K562 (cell line): ENCODE data around the gene MCL1. TPM values are rescaled to one million over a fixed set of nuclear protein-coding genes. Genes with fewer than 3 reads are reported as not detected.

Experiments
- ARID1B ChIP-seq: fragments of 450-650 bp; IDR thresholded peaks from 2 replicates; pipeline ENCODE4 v1.6.1; 2016; ENCODE audit warnings: antibody characterized with exemption, mild to moderate bottlenecking, inconsistent platforms
- CREB3L1 ChIP-seq: fragments of 450-650 bp; IDR thresholded peaks from 2 replicates; pipeline ENCODE4 v1.6.1; 2014; ENCODE audit warnings: low read depth, mild to moderate bottlenecking, moderate library complexity, borderline replicate concordance
- EP300 ChIP-seq: IDR thresholded peaks from 2 replicates; pipeline ENCODE4 v1.6.1; 2012; ENCODE audit warnings: low read length, improper control_type of control experiment
- GTF2A2 ChIP-seq: IDR thresholded peaks from 2 replicates; pipeline ENCODE4 v1.6.1; 2016; ENCODE audit warnings: mild to moderate bottlenecking, missing genetic modification characterization, missing compliant biosample characterization
- HCFC1 ChIP-seq: IDR thresholded peaks from 2 replicates; pipeline ENCODE4 v1.6.1; 2012; ENCODE audit warnings: low read depth, low read length, improper control_type of control experiment
- ILF3 ChIP-seq: fragments of 450-650 bp; IDR thresholded peaks from 2 replicates; pipeline ENCODE4 v1.6.1; 2018; ENCODE audit warnings: antibody characterized with exemption, mild to moderate bottlenecking, moderate library complexity, borderline replicate concordance
- IRF9 ChIP-seq: fragments of 450-650 bp; IDR thresholded peaks from 2 replicates; pipeline ENCODE4 v1.6.1; 2016; ENCODE audit warnings: missing biosample characterization, missing genetic modification characterization
- KAT8 ChIP-seq: fragments of 450-650 bp; IDR thresholded peaks from 2 replicates; pipeline ENCODE4 v1.6.1; 2016; ENCODE audit warnings: low read depth, mild to moderate bottlenecking
- NFE2 ChIP-seq: IDR thresholded peaks from 2 replicates; pipeline ENCODE4 v1.6.1; 2014; ENCODE audit warnings: antibody characterized with exemption, low read depth
- NR4A1 ChIP-seq, 2 experiments: fragments of 250-450 bp in 1 of 2; fragments of 450-650 bp in 1 of 2; sonication (Bioruptor Pico) in 1 of 2; IDR thresholded peaks; 2 replicates each; pipeline versions ENCODE4 v1.4.0 to v1.6.1; 2016 to 2020; ENCODE audit warnings: mild to moderate bottlenecking in 2 of 2, missing compliant biosample characterization in 1 of 2, missing genetic modification characterization in 1 of 2, moderate library complexity in 1 of 2
- RNF2 ChIP-seq: sonication (generic); IDR thresholded peaks from 2 replicates; pipeline ENCODE4 v1.6.1; 2016
- SIRT6 ChIP-seq: IDR thresholded peaks from one replicate; pipeline ENCODE4 v1.6.1; 2012; ENCODE audit warnings: low read depth, mild to moderate bottlenecking, control low read depth, inconsistent platforms, low read length, moderate library complexity
- SP1 ChIP-seq: sonication (generic); formaldehyde crosslinking; IDR thresholded peaks from 2 replicates; pipeline ENCODE4 v1.8.1; 2022; ENCODE audit warnings: mild to moderate bottlenecking, missing genetic modification reagents
- SRSF9 ChIP-seq: fragments of 200-400 bp; formaldehyde crosslinking; IDR thresholded peaks from 2 replicates; pipeline ENCODE4 v1.6.1; 2017; ENCODE audit warnings: low read depth, low read length, borderline replicate concordance
- TAF1 ChIP-seq: IDR thresholded peaks from 2 replicates; pipeline ENCODE4 v1.6.1; 2011; ENCODE audit warnings: mild to moderate bottlenecking, low read length, moderate library complexity; ENCODE audit not compliant: insufficient read depth, control insufficient read depth, severe bottlenecking; ENCODE audit errors: extremely low read depth
- TBP ChIP-seq: optimal IDR thresholded peaks from 2 replicates; pipeline ENCODE3; 2011; ENCODE audit warnings: low read depth, low read length, improper control_type of control experiment
- TEAD4 ChIP-seq, 2 experiments: sonication (generic) in 1 of 2; formaldehyde crosslinking in 1 of 2; IDR thresholded peaks; 2 replicates each; pipeline versions ENCODE4 v1.6.1 to v1.8.0; 2012 to 2022; ENCODE audit warnings: borderline replicate concordance in 1 of 2, inconsistent platforms in 1 of 2, low read length in 1 of 2, mild to moderate bottlenecking in 1 of 2, missing genetic modification reagents in 1 of 2
- ZFPM2 ChIP-seq: fragments of 250-450 bp; sonication (Bioruptor Pico); IDR thresholded peaks from 2 replicates; pipeline ENCODE4 v1.5.1; 2022; ENCODE audit warnings: mild to moderate bottlenecking
- ZFX ChIP-seq: sonication (generic); formaldehyde crosslinking; IDR thresholded peaks from 2 replicates; pipeline ENCODE4 v1.8.0; 2022; ENCODE audit warnings: mild to moderate bottlenecking, missing genetic modification reagents, moderate library complexity
- polyA plus RNA-seq, 8 experiments: library from polyadenylated mRNA; depleted of rRNA in 4 of 8; stranded (reverse) in 5 of 8; unstranded in 3 of 8; fragments of >200 nt; fragmentation: Nextera tagmentation in 2 of 8; fragmentation: Illumina TruSeq in 1 of 8; extraction: Ambion mirVana in 2 of 8; extraction: Trizol in 1 of 8; gene quantifications; 2 replicates each; pipeline versions ENCODE4 v1.2.1 to v1.2.3, GENCODE V29; 2011 to 2014; ENCODE audit warnings: inconsistent platforms in 1 of 8, missing spikeins in 1 of 8
- total RNA-seq, 7 experiments: library from RNA; depleted of rRNA in 6 of 7; stranded (reverse); fragments of >200 nt in 6 of 7; fragmentation: Illumina TruSeq in 2 of 7; extraction: Trizol in 2 of 7; gene quantifications; 2 replicates each; pipeline versions ENCODE4 v1.2.1 to v1.2.3, GENCODE V29; 2011 to 2021; ENCODE audit warnings: low replicate concordance in 1 of 7
- TF ChIP-seq, protein P1 (sequence below): fragments of 450-650 bp; formaldehyde crosslinking; IDR thresholded peaks from 2 replicates; pipeline ENCODE4 v1.4.0; 2020; ENCODE audit warnings: mild to moderate bottlenecking, moderate library complexity
- TF ChIP-seq, protein P2 (sequence below): fragments of 250-450 bp; sonication (Bioruptor Pico); IDR thresholded peaks from 2 replicates; pipeline ENCODE4 v1.5.0; 2020; ENCODE audit warnings: mild to moderate bottlenecking

MCL1 gene
- total and polyA plus RNA-seq, 9 of the 15 experiments (the other 6 are each of a cell fraction or from before 2014, with no cell fraction given): 27.1 to 224 (median 138) TPM

GRCh38 chr1:150572918-150573647 lies 6.3 kb downstream of the MCL1 start (continued):
- no peak for TF ChIP-seq CREB3L1
- TF ChIP-seq, protein P1, sequence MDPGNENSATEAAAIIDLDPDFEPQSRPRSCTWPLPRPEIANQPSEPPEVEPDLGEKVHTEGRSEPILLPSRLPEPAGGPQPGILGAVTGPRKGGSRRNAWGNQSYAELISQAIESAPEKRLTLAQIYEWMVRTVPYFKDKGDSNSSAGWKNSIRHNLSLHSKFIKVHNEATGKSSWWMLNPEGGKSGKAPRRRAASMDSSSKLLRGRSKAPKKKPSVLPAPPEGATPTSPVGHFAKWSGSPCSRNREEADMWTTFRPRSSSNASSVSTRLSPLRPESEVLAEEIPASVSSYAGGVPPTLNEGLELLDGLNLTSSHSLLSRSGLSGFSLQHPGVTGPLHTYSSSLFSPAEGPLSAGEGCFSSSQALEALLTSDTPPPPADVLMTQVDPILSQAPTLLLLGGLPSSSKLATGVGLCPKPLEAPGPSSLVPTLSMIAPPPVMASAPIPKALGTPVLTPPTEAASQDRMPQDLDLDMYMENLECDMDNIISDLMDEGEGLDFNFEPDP (CRISPR knock-in tag): peak; percentile 61; the same call in 1 of the 2 replicates
- TF ChIP-seq, protein P2, sequence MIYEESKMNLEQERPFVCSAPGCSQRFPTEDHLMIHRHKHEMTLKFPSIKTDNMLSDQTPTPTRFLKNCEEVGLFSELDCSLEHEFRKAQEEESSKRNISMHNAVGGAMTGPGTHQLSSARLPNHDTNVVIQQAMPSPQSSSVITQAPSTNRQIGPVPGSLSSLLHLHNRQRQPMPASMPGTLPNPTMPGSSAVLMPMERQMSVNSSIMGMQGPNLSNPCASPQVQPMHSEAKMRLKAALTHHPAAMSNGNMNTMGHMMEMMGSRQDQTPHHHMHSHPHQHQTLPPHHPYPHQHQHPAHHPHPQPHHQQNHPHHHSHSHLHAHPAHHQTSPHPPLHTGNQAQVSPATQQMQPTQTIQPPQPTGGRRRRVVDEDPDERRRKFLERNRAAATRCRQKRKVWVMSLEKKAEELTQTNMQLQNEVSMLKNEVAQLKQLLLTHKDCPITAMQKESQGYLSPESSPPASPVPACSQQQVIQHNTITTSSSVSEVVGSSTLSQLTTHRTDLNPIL: no peak
- no peak for TF ChIP-seq IRF9 (tag)
- no peak for TF ChIP-seq RNF2
- TF ChIP-seq TAF1: peak; percentile 19
- TF ChIP-seq ZFPM2: no peak
- TF ChIP-seq EP300: no peak
- no peak for TF ChIP-seq KAT8
- TF ChIP-seq TEAD4 (IDR thresholded peaks at IDR 0.05; ENCODE audit: low read length): no peak
- TF ChIP-seq TEAD4 (CRISPR knock-in tag; IDR thresholded peaks at IDR 0.05; ENCODE audit: borderline replicate concordance): no peak
- no peak for TF ChIP-seq ZFX (CRISPR knock-in tag)
- no peak for TF ChIP-seq ARID1B
- no peak for TF ChIP-seq TBP
- no peak for TF ChIP-seq GTF2A2
- TF ChIP-seq NR4A1 (CRISPR knock-in tag; IDR thresholded peaks at IDR 0.05): no peak
- TF ChIP-seq NR4A1 (tag; IDR thresholded peaks at IDR 0.05): no peak
- 0 out of 2 replicates have a peak, but pooled peaks have one; percentile 38 for TF ChIP-seq SP1 (CRISPR knock-in tag)
- no peak for TF ChIP-seq NFE2
- peak; percentile 33 for TF ChIP-seq SIRT6
- TF ChIP-seq SRSF9: no peak
- no peak for TF ChIP-seq HCFC1
- TF ChIP-seq ILF3: peak; percentile 85
